HepG2 (cell line): ENCODE data around the gene TOP1. TPM values are rescaled to one million over a fixed set of nuclear protein-coding genes. Genes with fewer than 3 reads are reported as not detected.
A peak's percentile ranks its signal among the peaks of the same experiment; 100 is the strongest.

Source experiments
- ATAC-seq: fragments of 200-7000 bp; cut with Tn5 transposase; 3 replicates; pipeline ENCODE4 v1.9.1; 2020; ENCODE audit warnings: mild to moderate bottlenecking, moderate library complexity
- BruUV-seq: library from RNA; stranded (reverse); fragments of 400-500 nt; replicated peaks from 2 replicates; lab custom pipeline; 2021; lab: Mats Ljungman, UMichigan
- CTCF ChIA-PET: fragments of 300-600 bp; formaldehyde crosslinking; extraction: SDS; loops from one replicate; lab custom pipeline; 2021; ENCODE audit warnings: low total read pairs, inconsistent platforms, low intra/inter-chr PET ratio; lab: Yijun Ruan, JAX
- POLR2A ChIA-PET: fragments of 350-600 bp; sonication (Branson Sonifier 250); formaldehyde crosslinking; loops from one replicate; lab custom pipeline; 2020; ENCODE audit warnings: antibody characterized with exemption, inconsistent platforms; lab: Yijun Ruan, JAX
- DNase-seq: peaks from one replicate; pipeline ENCODE4 v3.0.0-alpha.2; 2015; ENCODE audit warnings: low spot score
- FAIRE-seq: peaks from 3 replicates; lab custom pipeline; 2011; peaks lifted over from hg19 to GRCh38; lab: Jason Lieb, UNC
- H2AFZ ChIP-seq: one replicate; pipeline ENCODE4 v1.6.1; 2011; ENCODE audit warnings: low read length, inconsistent platforms
- H3K27ac ChIP-seq: fragments of 300-600 bp; 3 replicates; pipeline ENCODE4 v1.8.0; 2011; ENCODE audit warnings: mixed run types, mild to moderate bottlenecking, mixed read lengths, low read length, inconsistent platforms; ENCODE audit not compliant: insufficient read depth; ENCODE audit errors: extremely low read length
- H3K27me3 ChIP-seq, 2 experiments: fragments of 200-600 bp in 1 of 2; 2 replicates in 1 of 2; 3 replicates in 1 of 2; pipeline versions ENCODE4 v1.6.0 to v1.8.0; 2011; ENCODE audit warnings: low read length in 2 of 2, mild to moderate bottlenecking in 2 of 2, moderate library complexity in 2 of 2, inconsistent platforms in 1 of 2; ENCODE audit not compliant: insufficient read depth in 2 of 2, control insufficient read depth in 1 of 2
- H3K36me3 ChIP-seq, 2 experiments: fragments of 200-600 bp in 1 of 2; replicated peaks in 1 of 2; 2 replicates in 1 of 2; 3 replicates in 1 of 2; pipeline versions ENCODE4 v1.5.1 to v1.8.0; 2011; ENCODE audit warnings: low read length in 2 of 2, inconsistent platforms in 1 of 2; ENCODE audit not compliant: insufficient read depth in 2 of 2, control insufficient read depth in 1 of 2
- H3K4me1 ChIP-seq: 2 replicates; pipeline ENCODE4 v1.5.1; 2012; ENCODE audit warnings: low read length, inconsistent platforms; ENCODE audit not compliant: insufficient read depth
- H3K4me2 ChIP-seq: 2 replicates; pipeline ENCODE4 v1.6.0; 2011; ENCODE audit warnings: low read depth, low read length, inconsistent platforms
- H3K4me3 ChIP-seq, 3 experiments: fragments of 200-600 bp in 1 of 3; sonication (generic), shearing (Covaris generic) in 1 of 3; replicated peaks in 1 of 3; 2 replicates each; pipeline ENCODE4 v1.5.1; 2011 to 2016; ENCODE audit warnings: low read length in 3 of 3, inconsistent platforms in 2 of 3, low read depth in 2 of 3, mild to moderate bottlenecking in 2 of 3, control low read depth in 1 of 3, mixed read lengths in 1 of 3; ENCODE audit not compliant: insufficient read depth in 1 of 3
- H3K79me2 ChIP-seq: one replicate; pipeline ENCODE4 v1.6.1; 2011; ENCODE audit warnings: low read length, inconsistent platforms; ENCODE audit not compliant: insufficient read depth
- H3K9ac ChIP-seq: 2 replicates; pipeline ENCODE4 v1.6.0; 2011; ENCODE audit warnings: mild to moderate bottlenecking, low read depth, low read length, inconsistent platforms; ENCODE audit not compliant: insufficient read depth
- H3K9me3 ChIP-seq: 2 replicates; pipeline ENCODE4 v1.5.1; 2012; ENCODE audit warnings: mild to moderate bottlenecking, low read length
- H4K20me1 ChIP-seq: 2 replicates; pipeline ENCODE4 v1.6.0; 2011; ENCODE audit warnings: inconsistent platforms, mild to moderate bottlenecking, low read length, moderate library complexity; ENCODE audit not compliant: insufficient read depth
- HDAC2 ChIP-seq: sonication (generic); formaldehyde crosslinking; IDR thresholded peaks from 2 replicates; pipeline ENCODE4 v1.4.0; 2020; ENCODE audit warnings: missing genetic modification reagents
- KDM3A ChIP-seq: IDR thresholded peaks from 2 replicates; pipeline ENCODE4 v1.6.1; 2018; ENCODE audit warnings: low read depth, missing compliant biosample characterization
- NONO ChIP-seq, 2 experiments: fragments of 450-650 bp in 1 of 2; sonication (generic) in 1 of 2; formaldehyde crosslinking in 1 of 2; IDR thresholded peaks in 1 of 2; conservative IDR thresholded peaks in 1 of 2; 2 replicates each; pipeline versions ENCODE4 v1.6.1 to v1.8.0; 2017 to 2022; ENCODE audit warnings: mild to moderate bottlenecking in 1 of 2, missing genetic modification reagents in 1 of 2, moderate library complexity in 1 of 2
- ZNF207 ChIP-seq: fragments of 450-650 bp; IDR thresholded peaks from 2 replicates; pipeline ENCODE4 v1.6.1; 2016; ENCODE audit warnings: antibody characterized with exemption, borderline replicate concordance
- ZNF24 ChIP-seq: fragments of 450-650 bp; IDR thresholded peaks from 2 replicates; pipeline ENCODE4 v1.6.1; 2017; ENCODE audit warnings: antibody characterized with exemption, mild to moderate bottlenecking
- ZNF280D ChIP-seq: sonication (generic); formaldehyde crosslinking; IDR thresholded peaks from 2 replicates; pipeline ENCODE4 v1.5.1; 2020; ENCODE audit warnings: mild to moderate bottlenecking, missing genetic modification reagents
- ZNF292 ChIP-seq: sonication (generic); formaldehyde crosslinking; IDR thresholded peaks from 2 replicates; pipeline ENCODE4 v1.8.1; 2022; ENCODE audit warnings: mild to moderate bottlenecking, low read depth, missing genetic modification reagents, borderline replicate concordance
- ZNF329 ChIP-seq: sonication (generic); formaldehyde crosslinking; IDR thresholded peaks from 2 replicates; pipeline ENCODE4 v1.9.0; 2021; ENCODE audit warnings: low read depth, mild to moderate bottlenecking, missing genetic modification reagents
- ZNF572 ChIP-seq: sonication (generic); formaldehyde crosslinking; IDR thresholded peaks from 2 replicates; pipeline ENCODE4 v1.5.1; 2020; ENCODE audit warnings: mild to moderate bottlenecking, missing genetic modification reagents
- WGBS: methylation state at CpG from one replicate; pipeline ENCODE4 v1.1.6; 2017; ENCODE audit warnings: low lambda C conversion rate; 5-methylcytosine and 5-hydroxymethylcytosine counted together
- in situ Hi-C: cut with HindIII; loops from 2 replicates; pipeline ENCODE4 v1.10.0; 2017; ENCODE audit warnings: low pct_unique_long_range_greater_than_20kb; ENCODE audit not compliant: extremely low pct_ligation_motif_present
- intact Hi-C: fragments of 100-400 bp; cut with micrococcal nuclease; formaldehyde crosslinking; loops from one replicate; pipeline ENCODE4 v1.10.0; 2022; ENCODE audit not compliant: unreplicated experiment
- polyA plus RNA-seq, 8 experiments: library from polyadenylated mRNA; depleted of rRNA in 3 of 8; stranded (reverse) in 7 of 8; unstranded in 1 of 8; fragments of >200 nt; fragmentation: Illumina TruSeq in 4 of 8; extraction: Trizol in 4 of 8; gene quantifications; 2 replicates each; pipeline versions ENCODE4 v1.2.1 to v1.2.3, GENCODE V29; 2011 to 2016; ENCODE audit warnings: low read depth in 4 of 8, missing spikeins in 1 of 8, mixed read lengths in 1 of 8; ENCODE audit not compliant: insufficient read depth in 1 of 8
- total RNA-seq, 5 experiments: library from RNA; depleted of rRNA; stranded (reverse); fragments of >200 nt; fragmentation: Illumina TruSeq; extraction: Trizol; gene quantifications; 2 replicates each; pipeline ENCODE4 v1.2.3, GENCODE V29; 2016; ENCODE audit warnings: low read depth in 1 of 5
- TF ChIP-seq, protein P1 (sequence below): IDR thresholded peaks from 2 replicates; pipeline ENCODE4 v1.6.1; 2016; ENCODE audit warnings: missing compliant biosample characterization, missing genetic modification reagents, borderline replicate concordance
- TF ChIP-seq, protein P2 (sequence below): sonication (generic); formaldehyde crosslinking; IDR thresholded peaks from 2 replicates; pipeline ENCODE4 v1.4.0; 2020; ENCODE audit warnings: mild to moderate bottlenecking, missing genetic modification reagents

TOP1 gene
- total and polyA plus RNA-seq, 2 of the 13 experiments (the other 11 are each of a cell fraction or from before 2014, with no cell fraction given), result 10.2 to 19.4 TPM

DNA sequence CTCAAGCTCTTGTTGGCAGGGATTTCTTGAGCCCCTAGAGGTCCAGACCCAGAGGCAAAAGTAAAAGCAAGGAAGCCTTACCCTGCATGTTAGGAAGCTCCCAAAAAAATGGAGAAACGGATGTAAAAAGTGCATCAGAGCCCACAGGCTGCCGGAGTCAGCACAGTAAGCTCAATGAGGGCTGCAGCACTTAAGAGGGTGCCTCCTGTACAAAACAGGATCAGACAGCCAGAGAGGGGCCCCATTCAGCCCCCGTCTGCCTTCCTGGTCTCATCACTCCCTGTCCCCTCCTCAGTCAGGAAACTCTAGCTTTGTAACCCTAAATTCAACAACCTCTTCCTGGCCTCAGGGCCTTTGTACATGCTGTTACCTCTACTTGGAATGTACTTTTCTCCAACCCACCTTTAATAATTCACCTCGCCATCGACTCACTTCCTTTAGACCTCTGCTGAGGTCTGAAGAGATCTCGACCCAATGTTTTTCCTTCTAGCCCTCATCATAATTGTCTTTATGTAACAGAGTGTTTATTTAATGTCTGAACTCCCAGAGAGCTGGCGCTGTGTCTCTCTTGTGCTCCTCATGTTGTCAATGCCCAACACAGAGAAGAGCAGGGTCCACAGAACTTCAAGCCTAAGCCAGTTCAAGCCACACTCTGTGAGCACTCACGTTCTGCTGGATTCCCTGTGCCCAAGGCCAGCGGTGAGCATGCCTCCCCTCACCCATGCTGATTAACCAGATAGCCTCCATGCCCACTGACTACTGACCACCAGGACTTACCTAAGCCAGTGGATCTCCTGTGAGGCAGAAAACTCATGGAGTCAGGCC lies 106.0 kb downstream of the TOP1 start (continued):
- TF ChIP-seq ZNF280D (CRISPR knock-in tag), result peak; percentile 79; the same call in 1 of the 2 replicates
- TF ChIP-seq ZNF572 (CRISPR knock-in tag), result 0 out of 2 replicates have a peak, but pooled peaks have one; percentile 5
- no peak for TF ChIP-seq ZNF329 (CRISPR knock-in tag)
- TF ChIP-seq ZNF24, result 0 out of 2 replicates have a peak, but pooled peaks have one; percentile 34

- FAIRE-seq (peak; percentile 95), ATAC-seq (peak; percentile 58), DNase-seq (peak; percentile 70)
- H3K9me3 ChIP-seq, result no peaks in the 10 kb centered on the region
- 0 out of 2 replicates have a peak overlapping the region, but pooled peaks have one; percentile 4 for H3K9ac ChIP-seq
- ChIA-PET CTCF (interaction anchor here (2.1 to 2.6 kb wide), 3 partner anchors 38 to 204 kb away, joined by 8 to 28 read pairs (median 13); partner anchors contain the start of gene LPIN3), POLR2A (interaction anchor here (0.6 to 2.3 kb wide), 7 partner anchors 8 to 205 kb away, joined by 3 to 18 read pairs (median 4); partner anchors contain the start of gene LPIN3)
- H3K36me3 ChIP-seq, result no peaks in the 10 kb centered on the region; a peak in 1 of 5 replicates
- no TSS peak for BruUV-seq
- no peaks in the 10 kb centered on the region; the same call in 1 of the 2 replicates for H4K20me1 ChIP-seq
- peak overlapping the region; percentile 15 for H3K27ac ChIP-seq
- 36% methylated on average over 13 of the region's 13 CpGs for WGBS
- intact Hi-C loops (loop anchor here (1.0 kb wide), 2 partner anchors 97 to 205 kb away; partner anchors contain the start of gene LPIN3), in situ Hi-C loops (loop anchor here (10.0 kb wide), 1 partner anchor 199 kb away; no protein-coding TSS in a partner anchor)
- H3K4me1 ChIP-seq, result peaks cover 68% of the 10 kb centered on the region
- peaks cover 29% of the 10 kb centered on the region for H3K79me2 ChIP-seq
- H3K27me3 ChIP-seq, result no peaks in the 10 kb centered on the region
- H3K4me2 ChIP-seq, result peak overlapping the region; percentile 97
- H3K4me3 ChIP-seq, result peak overlapping the region in 1 of 3 experiments; percentile 85; a peak in 2 of 6 replicates
- no peak overlapping the region for H2AFZ ChIP-seq
- TF ChIP-seq, protein P1, sequence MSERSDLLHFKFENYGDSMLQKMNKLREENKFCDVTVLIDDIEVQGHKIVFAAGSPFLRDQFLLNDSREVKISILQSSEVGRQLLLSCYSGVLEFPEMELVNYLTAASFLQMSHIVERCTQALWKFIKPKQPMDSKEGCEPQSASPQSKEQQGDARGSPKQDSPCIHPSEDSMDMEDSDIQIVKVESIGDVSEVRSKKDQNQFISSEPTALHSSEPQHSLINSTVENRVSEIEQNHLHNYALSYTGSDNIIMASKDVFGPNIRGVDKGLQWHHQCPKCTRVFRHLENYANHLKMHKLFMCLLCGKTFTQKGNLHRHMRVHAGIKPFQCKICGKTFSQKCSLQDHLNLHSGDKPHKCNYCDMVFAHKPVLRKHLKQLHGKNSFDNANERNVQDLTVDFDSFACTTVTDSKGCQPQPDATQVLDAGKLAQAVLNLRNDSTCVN (CRISPR knock-in tag), result peak; percentile 67; the same call in 1 of the 2 replicates
- TF ChIP-seq ZNF207, result no peak
- TF ChIP-seq, protein P2, sequence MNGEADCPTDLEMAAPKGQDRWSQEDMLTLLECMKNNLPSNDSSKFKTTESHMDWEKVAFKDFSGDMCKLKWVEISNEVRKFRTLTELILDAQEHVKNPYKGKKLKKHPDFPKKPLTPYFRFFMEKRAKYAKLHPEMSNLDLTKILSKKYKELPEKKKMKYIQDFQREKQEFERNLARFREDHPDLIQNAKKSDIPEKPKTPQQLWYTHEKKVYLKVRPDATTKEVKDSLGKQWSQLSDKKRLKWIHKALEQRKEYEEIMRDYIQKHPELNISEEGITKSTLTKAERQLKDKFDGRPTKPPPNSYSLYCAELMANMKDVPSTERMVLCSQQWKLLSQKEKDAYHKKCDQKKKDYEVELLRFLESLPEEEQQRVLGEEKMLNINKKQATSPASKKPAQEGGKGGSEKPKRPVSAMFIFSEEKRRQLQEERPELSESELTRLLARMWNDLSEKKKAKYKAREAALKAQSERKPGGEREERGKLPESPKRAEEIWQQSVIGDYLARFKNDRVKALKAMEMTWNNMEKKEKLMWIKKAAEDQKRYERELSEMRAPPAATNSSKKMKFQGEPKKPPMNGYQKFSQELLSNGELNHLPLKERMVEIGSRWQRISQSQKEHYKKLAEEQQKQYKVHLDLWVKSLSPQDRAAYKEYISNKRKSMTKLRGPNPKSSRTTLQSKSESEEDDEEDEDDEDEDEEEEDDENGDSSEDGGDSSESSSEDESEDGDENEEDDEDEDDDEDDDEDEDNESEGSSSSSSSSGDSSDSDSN (CRISPR knock-in tag), result peak; percentile 38; the same call in 1 of the 2 replicates
- TF ChIP-seq HDAC2 (CRISPR knock-in tag), result 0 out of 2 replicates have a peak, but pooled peaks have one; percentile 39
- TF ChIP-seq ZNF292 (CRISPR knock-in tag), result 0 out of 2 replicates have a peak, but pooled peaks have one; percentile 29
- peak; percentile 81; the same call in 1 of the 2 replicates for TF ChIP-seq KDM3A (CRISPR knock-in tag)
- no peak for TF ChIP-seq NONO (IDR thresholded peaks at IDR 0.05)
- TF ChIP-seq NONO (CRISPR knock-in tag; conservative IDR thresholded peaks at IDR 0.05), result 0 out of 2 replicates have a peak, but pooled peaks have one; percentile 7
Measured at GRCh38 chr20:41135187-41135887, 106.7 kb downstream of the TOP1 start.
